Raji (cell line): ENCODE measurements around the gene SETBP1.

Experiments used
- POLR2A ChIP-seq: IDR thresholded peaks from 2 replicates; pipeline ENCODE4 v1.6.1; 2011; ENCODE audit warnings: low read depth, low read length, control low read depth; ENCODE audit not compliant: insufficient read depth

The SETBP1 gene

GRCh38 chr18:45049578-45050319 is 369.1 kb downstream of the SETBP1 start:
- no peak for TF ChIP-seq POLR2A

- no peak for TF ChIP-seq POLR2A
These were observed 370.3 kb downstream of the SETBP1 start for GRCh38 chr18:45050712-45051601.

GRCh38 chr18:45054636-45055035 is 373.9 kb downstream of the SETBP1 start:
- no peak for TF ChIP-seq POLR2A

GRCh38 chr18:45055811-45056210 is 375.1 kb downstream of the SETBP1 start:
- TF ChIP-seq POLR2A, result no peak

- TF ChIP-seq POLR2A, result no peak
These were observed 376.2 kb downstream of the SETBP1 start for GRCh38 chr18:45056926-45057325.

- TF ChIP-seq POLR2A, result no peak
These were observed 377.4 kb downstream of the SETBP1 start for GRCh38 chr18:45057955-45058600.

GRCh38 chr18:45059695-45060094 is 379.0 kb downstream of the SETBP1 start:
- TF ChIP-seq POLR2A, result no peak

GRCh38 chr18:45060102-45060501 is 379.4 kb downstream of the SETBP1 start:
- TF ChIP-seq POLR2A, result no peak

GRCh38 chr18:45061359-45061758 is 380.7 kb downstream of the SETBP1 start:
- no peak for TF ChIP-seq POLR2A

GRCh38 chr18:45063246-45064038 is 382.8 kb downstream of the SETBP1 start:
- no peak for TF ChIP-seq POLR2A

GRCh38 chr18:45066210-45066609 is 385.5 kb downstream of the SETBP1 start:
- no peak for TF ChIP-seq POLR2A

- TF ChIP-seq POLR2A, result no peak
These were observed 386.2 kb downstream of the SETBP1 start for GRCh38 chr18:45066886-45067285.

GRCh38 chr18:45068400-45069094 is 387.9 kb downstream of the SETBP1 start:
- no peak for TF ChIP-seq POLR2A

- no peak for TF ChIP-seq POLR2A
These were observed 388.9 kb downstream of the SETBP1 start for GRCh38 chr18:45069546-45069945.

GRCh38 chr18:45071956-45072355 is 391.3 kb downstream of the SETBP1 start:
- no peak for TF ChIP-seq POLR2A

GRCh38 chr18:45073556-45073955 is 392.9 kb downstream of the SETBP1 start:
- no peak for TF ChIP-seq POLR2A
